HG03060 (cell line): Measurements from ENCODE around the gene NAV2.

Experiments used
- ATAC-seq: cut with Tn5 transposase; IDR thresholded peaks from one replicate; pipeline ENCODE4 v1.9.1; 2021; ENCODE audit warnings: low read depth, moderate number of reproducible peaks; ENCODE audit not compliant: unreplicated experiment

The NAV2 gene

DNA sequence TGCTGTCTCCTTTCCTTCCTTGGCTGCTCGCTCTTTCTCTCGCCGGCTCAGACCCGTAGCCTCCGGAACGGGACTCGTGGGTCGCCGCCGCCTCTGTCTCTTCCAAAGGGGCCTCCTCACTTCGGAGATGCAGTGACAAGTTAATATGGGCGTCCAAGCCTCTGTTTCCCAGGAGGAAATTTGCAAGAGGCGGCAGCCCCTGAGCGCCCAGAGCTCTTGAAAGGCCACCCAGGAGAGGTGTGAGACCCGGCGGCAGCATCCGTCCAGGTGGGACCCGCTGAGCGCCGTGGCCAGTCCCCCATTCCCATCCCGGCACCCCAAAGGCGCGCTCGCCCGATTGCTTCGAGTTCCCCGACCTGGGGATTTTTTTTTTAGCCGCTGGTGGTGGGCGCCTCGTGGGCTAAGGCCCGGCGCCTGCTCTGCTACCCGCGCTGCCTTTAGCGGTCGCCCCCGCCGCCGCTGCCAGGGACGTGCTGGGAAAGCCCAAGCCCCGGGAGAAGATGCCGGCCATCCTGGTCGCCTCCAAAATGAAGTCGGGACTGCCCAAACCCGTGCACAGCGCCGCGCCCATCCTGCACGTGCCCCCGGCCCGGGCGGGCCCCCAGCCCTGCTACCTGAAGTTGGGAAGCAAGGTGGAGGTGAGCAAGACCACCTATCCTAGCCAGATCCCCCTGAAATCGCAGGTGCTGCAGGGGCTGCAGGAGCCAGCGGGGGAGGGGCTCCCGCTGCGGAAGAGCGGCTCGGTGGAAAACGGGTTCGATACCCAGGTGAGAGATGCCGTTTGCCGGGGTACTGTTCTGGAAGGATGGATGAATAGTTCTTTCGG, 772 bp downstream of the NAV2 start:
- ATAC-seq: no peak

DNA sequence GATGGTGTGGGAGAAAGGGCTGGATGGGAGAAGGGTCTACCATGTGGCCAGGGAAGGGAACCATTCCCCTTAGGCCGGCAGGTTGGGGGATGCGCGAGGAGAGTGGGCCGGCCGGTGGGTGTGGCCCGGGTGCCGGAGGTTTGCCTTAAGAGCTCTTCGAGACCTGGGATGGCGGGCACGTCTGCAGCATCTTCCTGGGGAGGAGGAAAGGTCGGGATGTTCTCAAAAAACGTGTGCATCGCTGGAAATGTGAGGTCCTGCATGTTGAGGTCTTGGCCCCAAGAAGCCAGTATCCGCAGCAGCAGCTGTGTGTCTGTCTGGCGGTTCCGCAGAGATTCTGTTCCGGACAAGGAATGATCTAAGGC, 1.4 kb downstream of the NAV2 start:
- no peak for ATAC-seq

DNA sequence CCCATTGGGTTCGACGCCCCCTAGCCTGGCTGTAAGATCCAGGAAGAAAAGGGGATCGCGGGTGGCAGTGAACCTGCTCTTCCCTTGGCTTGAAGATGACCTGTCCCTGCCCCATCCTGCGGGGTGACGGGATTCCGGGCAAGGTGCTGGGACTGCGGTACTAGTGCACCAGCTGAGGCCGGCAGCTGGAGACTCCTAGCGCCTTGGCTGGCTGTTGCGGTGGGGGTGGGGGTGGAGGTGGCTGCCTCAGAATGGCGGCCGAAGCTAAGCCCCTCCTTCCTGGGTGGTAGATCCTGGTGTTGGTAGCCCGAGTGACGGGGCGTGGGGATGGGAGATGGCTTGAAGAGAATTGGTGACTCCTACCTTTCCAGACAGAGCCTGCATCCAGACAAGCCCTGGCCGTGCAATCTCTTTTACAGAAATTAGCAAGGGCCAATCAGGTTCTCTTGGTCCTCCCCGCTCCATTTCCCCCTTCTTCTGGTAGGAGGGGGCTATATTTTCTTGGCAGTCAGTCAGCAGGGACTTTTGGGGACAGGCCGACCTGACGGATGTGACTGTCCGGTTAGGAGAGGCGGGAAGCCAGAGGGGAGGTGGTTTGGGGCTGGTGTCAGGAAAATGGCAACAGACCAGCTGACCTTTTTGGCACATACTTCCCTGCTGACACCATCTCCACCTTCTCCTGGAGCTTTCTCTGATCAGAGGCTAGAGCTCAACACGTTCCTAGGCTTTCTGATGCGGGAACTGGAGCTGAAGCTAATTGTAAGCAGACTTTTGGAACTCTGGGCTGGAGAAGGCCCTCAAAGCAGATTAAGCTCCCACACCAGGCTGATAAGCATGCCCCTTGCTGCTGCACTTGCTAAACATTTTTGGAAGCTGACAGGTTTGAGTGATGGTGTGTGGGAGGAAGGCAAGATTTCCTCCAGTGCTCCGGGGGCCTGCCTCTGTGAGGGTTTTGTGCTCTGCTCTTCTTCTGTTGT, 2.0 kb downstream of the NAV2 start:
- ATAC-seq: no peak

DNA sequence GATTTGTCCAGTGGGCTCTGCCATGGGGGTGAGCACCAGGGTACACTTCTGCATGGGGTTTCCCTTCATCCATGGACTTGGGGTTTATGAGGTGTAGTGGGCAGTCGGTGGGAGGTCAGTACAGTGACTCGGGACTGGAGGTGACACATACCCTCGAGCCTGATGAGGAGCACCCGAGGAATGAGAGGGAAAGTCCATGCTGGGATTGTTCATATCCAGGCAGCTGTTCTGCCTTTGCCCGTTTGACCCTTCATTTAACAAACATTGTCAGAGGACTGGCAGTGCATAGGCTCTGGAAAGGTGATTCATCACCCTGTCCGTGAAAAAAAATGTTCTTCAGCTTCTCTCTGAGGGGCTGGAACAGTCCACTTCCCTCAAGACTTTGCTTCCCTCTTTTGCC, 2.7 kb downstream of the NAV2 start:
- ATAC-seq: no peak

DNA sequence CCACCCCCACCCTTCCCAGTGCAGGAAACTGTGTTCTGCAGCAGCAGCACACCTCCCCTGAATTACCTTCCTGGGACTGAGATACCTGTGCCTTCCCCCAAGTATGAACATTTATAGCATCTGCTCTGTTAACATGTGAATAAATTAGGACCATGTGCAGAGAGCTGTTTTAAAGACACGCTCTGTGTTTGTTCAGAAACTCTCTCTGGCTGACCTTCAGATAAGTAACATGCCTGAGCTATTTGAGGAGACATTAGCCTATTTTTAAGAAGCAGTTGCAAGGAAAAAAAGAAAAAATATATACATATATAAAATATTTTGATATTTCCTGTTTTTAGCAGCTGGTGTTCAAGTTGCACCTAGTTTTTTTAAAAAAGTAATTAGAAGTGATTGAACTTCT, 5.4 kb downstream of the NAV2 start:
- ATAC-seq: no peak

DNA sequence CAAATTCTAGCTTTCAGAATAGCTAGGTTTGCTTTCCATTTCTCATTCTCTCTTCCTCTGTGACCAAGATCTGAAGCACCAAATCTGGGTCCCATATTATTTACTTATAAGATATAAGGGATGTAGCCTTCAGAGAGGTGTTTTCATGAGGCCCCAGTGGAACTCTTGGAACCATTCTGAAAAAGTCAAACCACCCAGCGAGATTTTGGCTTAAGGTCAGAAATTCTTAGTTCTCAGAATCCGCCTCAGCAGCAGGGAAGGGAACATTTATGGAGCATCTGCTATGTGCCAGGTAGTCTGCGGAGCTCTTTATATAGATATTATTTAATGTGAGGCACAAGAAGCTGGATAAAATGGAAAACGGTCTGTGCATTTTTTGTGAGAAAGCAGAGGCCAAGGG, 6.3 kb downstream of the NAV2 start:
- no peak for ATAC-seq

GRCh38 chr11:19719960-19720359, 7.3 kb downstream of the NAV2 start:
- no peak for ATAC-seq

GRCh38 chr11:19721176-19721575, 8.5 kb downstream of the NAV2 start:
- no peak for ATAC-seq

- no peak for ATAC-seq
These were observed 10.1 kb downstream of the NAV2 start for GRCh38 chr11:19722702-19723101.

GRCh38 chr11:19723572-19724342, 11.1 kb downstream of the NAV2 start:
- no peak for ATAC-seq

DNA sequence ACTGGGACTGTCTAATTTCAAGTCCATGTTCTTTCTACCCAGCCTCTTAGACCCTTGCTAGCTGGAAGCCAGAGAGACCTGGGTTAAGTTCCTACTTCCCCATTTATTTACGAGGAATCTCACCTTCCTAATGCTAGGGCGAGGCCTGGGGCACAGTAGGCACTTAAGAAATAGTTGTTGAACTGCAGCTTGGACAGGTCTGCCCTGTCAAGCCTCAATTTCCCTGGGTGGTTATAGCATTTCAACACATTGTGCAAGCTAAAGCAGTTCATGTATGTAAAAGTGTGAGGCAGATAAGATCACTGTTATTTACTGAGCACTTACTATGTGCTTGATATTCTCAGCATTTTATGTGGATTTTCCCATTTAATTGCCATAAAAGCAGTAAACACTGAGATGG, 12.1 kb downstream of the NAV2 start:
- ATAC-seq: no peak

DNA sequence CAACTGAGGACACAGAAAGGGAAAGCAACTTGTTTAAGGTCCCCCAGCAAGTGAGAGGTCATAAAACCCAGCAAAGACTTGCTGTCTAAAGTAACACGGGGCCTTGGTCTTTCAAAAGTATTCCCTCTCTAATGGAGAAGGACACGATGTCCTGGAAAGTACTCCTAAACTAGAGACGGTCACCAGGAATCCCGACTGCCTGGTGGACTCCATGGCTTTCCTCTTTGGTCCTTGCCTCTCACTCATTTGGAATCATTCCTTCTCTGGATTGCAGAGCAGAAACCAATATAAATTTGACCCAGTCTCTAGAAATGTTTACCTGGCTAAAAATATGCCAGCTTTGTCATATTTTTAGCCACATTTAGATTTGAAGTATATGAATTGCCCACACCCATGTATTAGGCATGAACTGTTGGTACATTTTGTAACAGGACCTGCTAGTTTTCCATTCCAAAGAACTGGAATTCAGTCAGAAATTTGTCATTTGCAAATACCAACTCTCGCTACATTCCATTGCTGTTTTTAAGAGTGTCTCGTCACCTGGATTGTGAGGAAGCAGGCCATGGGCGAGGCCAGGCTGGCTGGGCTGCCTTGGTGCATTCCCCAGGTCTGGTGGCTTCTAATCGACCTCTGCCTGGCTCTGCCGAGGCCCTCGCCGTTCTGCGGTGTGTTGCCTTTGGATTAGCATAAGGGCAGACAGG, 12.9 kb downstream of the NAV2 start:
- no peak for ATAC-seq

GRCh38 chr11:19727246-19727645, 14.6 kb downstream of the NAV2 start:
- ATAC-seq: no peak

- ATAC-seq: no peak
These were observed 15.8 kb downstream of the NAV2 start for GRCh38 chr11:19728436-19728835.

DNA sequence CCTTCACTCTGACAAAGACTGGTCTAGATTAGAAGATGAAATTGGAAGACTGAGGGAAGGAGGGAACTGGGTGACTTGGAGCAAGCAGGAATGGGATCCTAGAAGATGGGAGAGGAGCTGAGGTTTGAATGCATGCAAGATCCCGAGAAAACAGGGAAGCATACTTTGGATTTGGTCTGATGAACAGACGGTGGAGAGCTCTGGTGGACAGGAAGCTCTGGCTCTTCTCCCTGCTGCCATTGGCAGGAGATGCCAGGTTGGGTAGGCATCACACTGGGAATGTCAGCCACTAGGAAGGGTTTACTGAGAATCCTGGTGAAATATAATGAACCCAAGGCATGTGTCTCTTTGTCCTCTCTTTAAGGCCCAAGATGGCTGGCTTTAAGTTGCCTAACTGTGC, 16.5 kb downstream of the NAV2 start:
- ATAC-seq: no peak

GRCh38 chr11:19730373-19730772, 17.7 kb downstream of the NAV2 start:
- no peak for ATAC-seq

DNA sequence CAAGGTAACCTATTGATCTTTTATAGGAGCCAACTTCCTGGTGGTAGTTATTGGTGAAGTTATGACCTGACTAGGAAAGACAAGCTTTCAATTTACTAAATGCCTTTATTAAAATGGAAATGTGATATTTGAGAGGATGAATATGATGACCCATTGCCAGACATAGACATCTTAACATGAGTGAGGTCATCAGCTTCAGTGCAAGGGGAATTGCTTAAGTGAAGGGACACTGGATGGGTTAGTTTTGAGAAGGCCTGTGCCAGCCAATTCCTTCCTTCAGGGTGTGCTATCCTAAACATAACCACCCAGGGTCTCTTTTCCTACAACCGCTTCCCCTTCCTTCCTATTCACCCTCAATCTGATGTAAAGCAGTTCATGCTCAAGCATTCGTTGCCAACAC, 21.5 kb downstream of the NAV2 start:
- ATAC-seq: no peak

- no peak for ATAC-seq
These were observed 22.7 kb downstream of the NAV2 start for GRCh38 chr11:19735157-19735908.

GRCh38 chr11:19735909-19736498, 23.4 kb downstream of the NAV2 start:
- ATAC-seq: no peak
